ENCODE data around the gene ALDH5A1.

DNA sequence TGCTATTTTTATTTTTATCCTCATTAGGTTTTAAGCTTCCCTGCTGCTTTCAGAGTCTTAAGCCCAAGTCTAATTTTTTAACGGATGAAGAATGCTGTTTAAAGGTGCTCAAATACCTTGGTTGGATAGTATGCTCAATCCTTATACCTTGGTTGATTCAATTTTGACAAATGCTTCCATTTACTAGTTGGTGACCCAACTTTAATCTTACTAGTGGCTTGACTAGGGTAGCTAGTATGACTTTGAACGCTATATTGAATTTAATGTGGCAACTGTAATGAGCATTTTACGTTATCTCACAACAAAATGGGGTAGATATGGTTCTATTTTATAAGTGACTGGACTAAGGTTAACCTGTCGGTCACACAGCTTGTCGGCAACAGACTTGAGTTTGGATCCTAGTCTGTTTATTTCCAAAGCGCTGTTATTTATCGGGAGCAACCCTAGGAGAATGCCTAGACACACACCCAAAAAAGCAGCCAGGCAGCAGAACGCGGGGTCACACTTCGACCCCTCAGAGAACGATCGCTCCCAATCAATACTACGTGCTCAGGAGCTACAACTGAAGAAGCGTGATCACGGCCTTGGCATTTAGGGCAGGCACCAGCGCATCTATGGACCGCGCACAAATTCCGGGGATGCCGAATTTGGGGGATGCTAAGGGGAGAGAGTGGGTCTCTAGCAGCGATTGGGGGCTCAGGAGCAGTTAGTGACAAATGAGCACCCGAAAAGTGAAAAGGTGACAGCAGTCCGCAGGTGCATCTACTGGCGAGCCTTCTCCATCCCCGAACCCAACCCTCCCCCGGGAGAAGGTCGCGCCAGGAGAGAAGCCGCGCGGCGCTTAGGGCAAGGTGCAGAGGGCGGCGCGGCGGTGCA, 586 bp upstream of the ALDH5A1 start:
- TF ChIP-seq EZH2 (IDR thresholded peaks at IDR 0.05; ENCODE audit: insufficient read depth, low read length) (no peak), CTCF (IDR thresholded peaks at IDR 0.05; ENCODE audit: insufficient read depth, low read depth, low read length) (no peak)

All from astrocyte (in vitro differentiated cells and primary cell).